Measurements from ENCODE around the gene RBBP8NL.
A peak's percentile ranks its signal among the peaks of the same experiment; 100 is the strongest.

The RBBP8NL gene

GRCh38 chr20:62367136-62367632 lies 60.2 kb downstream of the RBBP8NL start, which contains the start of gene LAMA5:
Gene LAMA5 (minus strand): TSS chr20:62367312. CDS start chr20:62367245, 67 bp downstream.
- no peak for TF ChIP-seq CTCF (IDR thresholded peaks at IDR 0.05; ENCODE audit: low read length, missing control alignments)
- no peak for DNase-seq (ENCODE audit: low read depth)
- H3K4me3 ChIP-seq (replicated peaks; ENCODE audit: low read depth, low read length) = peak within 1 kb of the TSS; percentile 64

GRCh38 chr20:62366370-62367135 lies 60.8 kb downstream of the RBBP8NL start:
- H3K4me3 ChIP-seq (replicated peaks; ENCODE audit: low read depth, low read length) = peak overlapping the region; percentile 64
- no peak for TF ChIP-seq CTCF (IDR thresholded peaks at IDR 0.05; ENCODE audit: low read length, missing control alignments)
- no peak for DNase-seq (ENCODE audit: low read depth)

- TF ChIP-seq CTCF (IDR thresholded peaks at IDR 0.05; ENCODE audit: low read length, missing control alignments) = no peak
- H3K4me3 ChIP-seq (replicated peaks; ENCODE audit: low read depth, low read length) = peak overlapping the region; percentile 64
Observed at GRCh38 chr20:62365814-62366369, 61.4 kb downstream of the RBBP8NL start.

DNA sequence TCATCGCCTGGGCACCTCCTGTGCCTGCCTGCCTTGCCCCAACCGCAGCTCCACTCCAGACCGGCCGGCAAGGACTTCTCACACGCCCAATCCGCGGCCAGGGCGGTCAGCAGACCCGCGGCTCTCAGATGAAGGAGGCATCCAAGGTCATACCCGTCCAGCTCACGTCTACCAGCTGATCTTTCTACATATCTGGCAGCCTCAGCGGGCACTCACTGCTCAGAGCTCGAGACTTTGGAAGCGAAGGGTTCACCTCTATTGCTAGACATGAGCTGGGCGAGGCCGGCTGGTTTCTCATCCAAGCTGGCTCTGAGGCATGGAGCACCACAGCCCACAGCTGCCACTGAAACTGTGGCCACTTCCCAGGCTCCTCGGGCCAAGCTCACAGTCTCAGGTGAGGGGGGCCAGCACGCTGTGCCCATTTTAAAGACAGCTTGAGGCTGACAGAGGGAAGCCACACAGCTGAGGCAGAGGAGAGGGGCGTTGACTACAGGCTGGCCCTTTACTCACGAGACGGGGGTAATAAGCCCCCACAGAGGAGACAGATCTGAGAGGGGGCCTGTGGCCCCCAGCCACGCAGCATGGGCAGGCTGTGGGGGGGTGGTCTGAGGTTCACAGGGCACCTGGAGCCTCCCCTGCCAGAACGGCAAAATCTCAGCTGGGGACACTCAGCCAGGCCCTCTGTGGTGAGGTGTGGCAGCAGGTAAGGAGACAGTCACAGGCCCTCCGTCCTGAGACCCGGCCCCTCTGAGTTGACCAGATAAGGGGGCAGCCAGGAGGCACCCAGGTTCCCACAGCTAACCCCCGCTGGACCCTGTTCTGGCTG lies 62.2 kb downstream of the RBBP8NL start:
- peak overlapping the region; percentile 64 for H3K4me3 ChIP-seq (replicated peaks; ENCODE audit: low read depth, low read length)
- DNase-seq (ENCODE audit: low read depth) = no peak
- TF ChIP-seq CTCF (IDR thresholded peaks at IDR 0.05; ENCODE audit: low read length, missing control alignments) = no peak

More at GRCh38 chr20:62365814-62366369, 61.4 kb downstream of the RBBP8NL start:
- DNase-seq (ENCODE audit: low read depth) = no peak

- no peak for TF ChIP-seq CTCF (IDR thresholded peaks at IDR 0.05; ENCODE audit: low read length, missing control alignments)
- peak overlapping the region; percentile 19 for H3K4me3 ChIP-seq (replicated peaks; ENCODE audit: low read depth, low read length)
- DNase-seq (ENCODE audit: low read depth) = peak; percentile 68
Observed at GRCh38 chr20:62363920-62364851, 63.2 kb downstream of the RBBP8NL start.
